Peyer's patch (tissue), 4 donors: Measurements from ENCODE around the gene RTN4R. TPM values are rescaled to one million over a fixed set of nuclear protein-coding genes. Genes with fewer than 3 reads are reported as not detected.
"Not testable (repeated sequence)": the region's sequence is repeated elsewhere in the genome, so short reads cannot be mapped to it uniquely, and the experiment has no call there.

Source experiments
- DNase-seq, 3 donors: peaks; one replicate each; pipeline ENCODE4 v3.0.0-alpha.2; 2017 to 2019
- H3K27ac ChIP-seq, 4 donors: fragments of 200-600 bp; sonication (generic); one replicate each; pipeline ENCODE4 v1.5.1; 2016 to 2019
- H3K27me3 ChIP-seq, 2 donors: fragments of 200-600 bp; sonication (generic); one replicate each; pipeline ENCODE4 v1.5.1; 2019
- H3K36me3 ChIP-seq, 3 donors: fragments of 200-600 bp; sonication (generic); one replicate each; pipeline ENCODE4 v1.5.1; 2016 to 2019
- H3K4me1 ChIP-seq, 4 donors: fragments of 200-600 bp; sonication (generic); one replicate each; pipeline ENCODE4 v1.5.1; 2016 to 2019
- H3K4me3 ChIP-seq, 4 donors: fragments of 200-600 bp; sonication (generic); 1 replicate in 3 of 4; 2 replicates in 1 of 4; pipeline ENCODE4 v1.5.1; 2016 to 2019; ENCODE audit warnings: mild to moderate bottlenecking in 1 of 4
- H3K9me3 ChIP-seq, 4 donors: fragments of 200-600 bp; sonication (generic); one replicate each; pipeline ENCODE4 v1.5.1; 2016 to 2019; ENCODE audit warnings: mild to moderate bottlenecking in 1 of 4
- POLR2A ChIP-seq, 2 donors: fragments of 450-650 bp; IDR thresholded peaks; one replicate each; pipeline ENCODE4 v1.5.1; 2017; ENCODE audit warnings: antibody characterized with exemption in 2 of 2, mild to moderate bottlenecking in 2 of 2, moderate library complexity in 2 of 2
- total RNA-seq, 4 donors: library from RNA; depleted of rRNA; stranded (reverse); fragments of >200 nt; gene quantifications; one replicate each; pipeline ENCODE4 v1.1.0, GENCODE V29; 2016
- TF ChIP-seq, protein P1 (sequence below), 6 experiments: fragments of 450-650 bp in 4 of 6; fragments of 200-600 bp in 2 of 6; sonication (generic) in 1 of 6; IDR thresholded peaks; one replicate each; pipeline ENCODE4 v1.5.1; 2017 to 2019; ENCODE audit warnings: antibody characterized with exemption in 6 of 6, mild to moderate bottlenecking in 3 of 6, moderate library complexity in 1 of 6

RTN4R gene
- total RNA-seq, 4 donors from 2014 or later = 5.2 to 9.1 (median 5.7) TPM

DNA sequence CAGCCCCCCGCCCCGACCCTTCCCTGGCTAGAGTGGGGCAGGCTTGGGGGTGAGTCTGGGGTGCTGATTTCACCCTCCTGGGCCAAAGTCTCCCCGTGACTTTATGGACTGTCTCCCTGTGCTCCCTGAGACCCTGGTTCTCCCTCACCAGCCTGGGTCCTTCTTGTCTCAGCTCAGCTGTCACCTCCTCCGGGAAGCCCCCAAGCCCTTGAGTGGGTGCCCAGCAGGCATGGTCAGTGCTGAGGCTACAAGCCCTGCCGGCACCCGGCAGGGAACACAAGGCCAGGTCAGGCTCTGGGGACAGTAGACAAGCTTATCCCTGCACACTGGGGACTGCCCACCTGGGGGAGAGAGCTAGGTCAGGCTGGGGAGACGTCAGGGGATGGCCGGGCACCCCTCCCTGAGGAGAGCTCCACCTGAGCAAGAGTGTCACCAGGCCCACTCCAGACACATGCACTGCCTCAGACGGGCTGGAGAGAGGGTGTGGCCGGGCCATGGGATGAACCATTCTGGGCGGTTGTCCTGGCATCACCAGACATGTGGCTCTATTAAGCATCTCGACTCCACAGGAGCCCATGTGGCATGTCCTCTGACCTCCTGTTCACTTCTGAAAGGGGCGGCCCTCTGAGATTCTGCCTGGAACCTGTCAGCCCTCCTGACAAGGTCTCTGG is 22.6 kb upstream of the RTN4R start:
- Histone ChIP-seq H3K9me3 (no peaks in the 10 kb centered on the region), H3K4me1 (no peaks in the 10 kb centered on the region), H3K27ac (no peak overlapping the region), H3K27me3 (no peaks in the 10 kb centered on the region), H3K36me3 (no peaks in the 10 kb centered on the region), H3K4me3 (no peak overlapping the region)
- DNase-seq = no peak
- TF ChIP-seq POLR2A (IDR thresholded peaks at IDR 0.05) = no peak
- TF ChIP-seq, protein P1, sequence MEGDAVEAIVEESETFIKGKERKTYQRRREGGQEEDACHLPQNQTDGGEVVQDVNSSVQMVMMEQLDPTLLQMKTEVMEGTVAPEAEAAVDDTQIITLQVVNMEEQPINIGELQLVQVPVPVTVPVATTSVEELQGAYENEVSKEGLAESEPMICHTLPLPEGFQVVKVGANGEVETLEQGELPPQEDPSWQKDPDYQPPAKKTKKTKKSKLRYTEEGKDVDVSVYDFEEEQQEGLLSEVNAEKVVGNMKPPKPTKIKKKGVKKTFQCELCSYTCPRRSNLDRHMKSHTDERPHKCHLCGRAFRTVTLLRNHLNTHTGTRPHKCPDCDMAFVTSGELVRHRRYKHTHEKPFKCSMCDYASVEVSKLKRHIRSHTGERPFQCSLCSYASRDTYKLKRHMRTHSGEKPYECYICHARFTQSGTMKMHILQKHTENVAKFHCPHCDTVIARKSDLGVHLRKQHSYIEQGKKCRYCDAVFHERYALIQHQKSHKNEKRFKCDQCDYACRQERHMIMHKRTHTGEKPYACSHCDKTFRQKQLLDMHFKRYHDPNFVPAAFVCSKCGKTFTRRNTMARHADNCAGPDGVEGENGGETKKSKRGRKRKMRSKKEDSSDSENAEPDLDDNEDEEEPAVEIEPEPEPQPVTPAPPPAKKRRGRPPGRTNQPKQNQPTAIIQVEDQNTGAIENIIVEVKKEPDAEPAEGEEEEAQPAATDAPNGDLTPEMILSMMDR (IDR thresholded peaks at IDR 0.05) = no peak

DNA sequence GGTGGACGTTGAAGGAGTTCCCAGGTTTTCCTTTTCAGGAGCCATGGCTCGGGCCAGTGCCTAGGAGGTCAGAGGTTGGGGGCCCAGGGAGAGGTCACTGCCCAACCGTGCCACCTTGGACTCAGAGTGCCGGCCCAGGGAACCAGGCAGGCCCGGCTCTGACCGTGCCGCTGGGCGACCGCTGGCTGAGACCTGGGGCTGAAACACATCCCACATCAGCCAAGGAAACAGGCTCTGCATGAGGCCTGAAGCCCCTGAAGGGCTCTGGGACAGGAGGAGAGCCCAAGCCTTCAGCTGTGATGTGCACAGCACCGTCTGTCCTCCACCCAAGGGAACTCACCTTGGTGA is 21.9 kb upstream of the RTN4R start:
- Histone ChIP-seq H3K27me3 (no peaks in the 10 kb centered on the region), H3K36me3 (no peaks in the 10 kb centered on the region), H3K4me3 (no peak overlapping the region), H3K9me3 (no peaks in the 10 kb centered on the region), H3K27ac (no peak overlapping the region), H3K4me1 (no peaks in the 10 kb centered on the region)
- TF ChIP-seq, protein P1 (IDR thresholded peaks at IDR 0.05) = no peak
- TF ChIP-seq POLR2A (IDR thresholded peaks at IDR 0.05) = no peak
- no peak for DNase-seq

DNA sequence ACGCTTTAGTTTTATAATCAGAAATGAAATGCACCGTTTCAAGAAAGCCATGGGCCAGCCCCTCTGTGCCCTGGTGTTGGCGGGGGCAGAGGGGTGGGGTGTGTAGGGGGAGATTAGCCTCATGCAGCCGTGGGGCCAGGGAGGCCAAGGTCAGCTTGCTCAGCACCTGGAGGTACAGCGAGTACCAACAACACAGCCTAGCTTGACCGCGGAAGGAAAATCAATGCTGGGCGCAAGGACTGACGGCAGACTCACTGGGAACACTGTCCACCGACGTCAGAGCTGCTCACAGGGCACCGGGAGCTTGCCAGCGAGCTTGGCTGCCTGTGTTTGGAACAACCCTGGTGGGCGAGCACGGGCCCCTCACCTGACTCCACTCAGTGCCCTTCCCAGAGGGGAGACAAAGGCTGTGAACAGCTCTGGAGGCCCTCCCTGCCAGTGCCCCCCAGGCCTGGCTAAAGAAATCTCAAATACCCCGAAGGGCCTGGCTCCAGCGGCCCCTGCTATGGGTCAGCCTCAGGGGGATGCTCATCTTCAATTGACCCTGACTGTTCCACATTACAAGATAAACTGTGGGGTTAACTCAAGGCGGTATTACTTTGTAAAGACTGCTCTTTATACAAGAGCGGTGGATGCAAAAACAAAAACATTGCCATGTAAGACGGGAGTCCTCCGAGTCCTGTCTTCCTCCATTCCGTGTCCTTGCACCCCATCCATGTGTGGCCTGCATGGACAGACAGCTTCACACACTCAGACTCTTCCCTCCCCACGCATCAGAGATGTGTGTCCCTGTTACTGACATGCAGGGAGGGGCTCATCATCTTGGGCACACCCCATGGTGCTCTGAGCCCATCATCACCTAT is 21.3 kb upstream of the RTN4R start:
- not testable (repeated sequence) for H3K4me1 ChIP-seq, H3K27ac ChIP-seq, H3K4me3 ChIP-seq, H3K27me3 ChIP-seq, DNase-seq, H3K9me3 ChIP-seq, H3K36me3 ChIP-seq

DNA sequence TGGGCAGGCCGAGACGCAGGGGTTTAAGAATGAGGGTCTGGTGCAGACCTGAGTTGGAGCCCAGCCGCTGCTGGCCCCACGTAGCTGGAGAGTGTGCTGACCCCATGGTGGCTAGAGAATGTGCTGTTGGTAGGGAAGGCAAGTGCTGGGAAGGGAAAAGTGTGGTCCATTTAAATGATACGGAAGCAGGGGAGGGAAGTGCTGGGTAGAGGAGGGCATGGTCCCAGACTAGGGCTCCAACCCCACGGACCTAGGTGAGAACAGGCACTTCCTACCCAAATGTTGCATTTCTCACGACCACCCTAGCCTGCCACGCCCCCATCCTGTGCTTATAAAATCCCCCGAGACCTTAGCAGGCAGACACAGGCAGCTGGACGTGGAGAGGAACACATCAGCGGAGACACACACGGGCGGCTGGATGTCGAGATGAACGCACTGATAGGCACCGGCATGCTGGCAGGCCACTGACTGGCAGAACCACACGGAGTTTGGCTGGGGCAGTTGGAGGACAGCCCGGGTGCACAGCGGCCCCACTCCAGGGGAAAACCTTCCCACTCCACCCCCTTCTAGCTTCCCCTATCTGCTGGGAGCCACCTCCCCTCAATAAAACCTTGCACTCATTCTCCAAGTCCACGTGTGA is 18.8 kb upstream of the RTN4R start:
- not testable (repeated sequence) for DNase-seq, H3K4me1 ChIP-seq, H3K4me3 ChIP-seq, H3K27me3 ChIP-seq, H3K9me3 ChIP-seq, H3K36me3 ChIP-seq, H3K27ac ChIP-seq

DNA sequence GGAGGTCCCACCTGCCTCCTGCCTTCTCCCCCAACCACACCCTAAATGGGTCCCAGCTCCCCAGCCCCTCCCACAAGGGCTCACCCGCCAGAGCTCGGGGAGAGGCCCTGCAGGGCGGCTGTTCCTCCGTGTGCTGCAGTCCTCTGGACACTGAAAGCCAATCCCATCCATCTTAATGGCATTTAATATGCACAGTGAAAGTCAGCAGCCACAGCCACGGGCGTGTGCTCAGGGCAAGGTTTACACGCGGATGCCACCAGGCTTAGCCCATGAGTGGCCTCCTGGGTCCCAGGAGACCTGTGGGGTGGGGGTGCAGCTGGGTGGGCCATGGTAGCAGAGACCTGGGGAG is 18.2 kb upstream of the RTN4R start:
- H3K27ac ChIP-seq, H3K4me3 ChIP-seq, H3K27me3 ChIP-seq, H3K36me3 ChIP-seq, DNase-seq, H3K9me3 ChIP-seq, H3K4me1 ChIP-seq: not testable (repeated sequence)

DNA sequence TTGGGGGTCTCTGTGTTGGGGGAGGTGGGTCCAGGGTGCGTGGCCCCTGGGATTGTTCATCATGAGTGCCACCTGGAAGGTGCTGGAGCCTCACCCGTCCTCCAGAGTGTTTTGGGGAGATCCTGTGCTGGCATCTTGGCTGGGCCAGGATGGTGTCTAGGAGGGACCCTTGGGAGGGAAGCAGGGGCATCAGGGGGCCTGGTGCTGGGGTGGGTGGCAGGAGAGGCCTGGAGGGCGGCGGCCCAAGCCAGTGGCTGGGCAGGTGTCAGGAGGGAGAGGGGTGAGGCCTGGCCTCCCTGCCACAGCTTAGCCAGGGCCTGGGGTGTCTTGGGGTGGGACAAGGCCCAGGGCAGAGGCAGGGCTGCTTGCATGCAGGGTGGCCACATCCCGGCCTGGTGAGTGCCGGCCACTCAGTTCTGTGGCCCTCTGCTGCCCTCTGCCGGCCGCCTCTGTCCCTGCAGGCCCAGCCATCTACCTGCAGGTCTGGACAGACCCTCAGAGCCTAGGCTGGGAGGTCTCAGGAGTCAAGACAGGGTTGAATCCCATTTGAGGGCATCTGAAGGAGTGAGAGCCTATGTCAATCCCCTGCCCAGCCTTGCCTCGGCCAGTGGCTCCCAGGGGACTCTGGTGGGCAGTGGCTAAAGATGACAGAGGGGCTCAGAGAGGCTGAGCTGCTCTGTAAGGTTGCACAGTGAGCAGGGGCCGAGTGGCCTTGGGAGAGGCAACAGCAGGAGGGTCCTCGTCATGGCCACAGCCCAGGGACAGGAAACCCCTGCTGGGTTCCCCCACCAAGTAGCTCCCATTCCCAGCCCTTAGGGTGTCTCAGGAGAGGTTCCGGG is 17.6 kb upstream of the RTN4R start:
- H3K27ac ChIP-seq, H3K4me3 ChIP-seq, H3K27me3 ChIP-seq, H3K4me1 ChIP-seq, H3K9me3 ChIP-seq, H3K36me3 ChIP-seq: not testable (repeated sequence)
- DNase-seq = peak; percentile 81 to 88 (median 86)
- TF ChIP-seq, protein P1 (IDR thresholded peaks at IDR 0.05) = peak in 5 of 6 experiments; percentile 37 to 89 (median 71)
